ENCODE results near the gene LAMC1.

The LAMC1 gene

DNA sequence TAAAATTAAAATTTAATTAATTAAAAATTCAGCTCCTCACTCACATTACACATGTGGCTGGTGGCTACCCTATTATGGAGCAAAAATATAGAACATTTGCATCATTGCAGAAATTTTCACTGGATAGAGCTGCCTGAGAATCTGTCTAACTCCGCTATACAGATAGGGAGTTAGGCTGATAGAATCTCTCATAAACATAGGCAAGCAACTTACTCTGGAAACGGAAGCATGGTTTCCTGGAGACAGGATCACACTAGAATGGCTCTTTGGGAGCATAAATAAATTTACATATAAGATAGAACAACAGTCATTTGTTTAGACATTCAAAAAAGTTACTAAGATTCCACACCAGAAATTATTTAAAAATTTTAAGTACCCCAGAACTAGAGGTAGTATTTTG, 150.6 kb downstream of the LAMC1 start:
- no peaks in the 10 kb centered on the region for H3K4me1 ChIP-seq (ENCODE audit: low read depth, poor library complexity, severe bottlenecking)
- no peak overlapping the region for H3K4me2 ChIP-seq
- TF ChIP-seq, protein P1, sequence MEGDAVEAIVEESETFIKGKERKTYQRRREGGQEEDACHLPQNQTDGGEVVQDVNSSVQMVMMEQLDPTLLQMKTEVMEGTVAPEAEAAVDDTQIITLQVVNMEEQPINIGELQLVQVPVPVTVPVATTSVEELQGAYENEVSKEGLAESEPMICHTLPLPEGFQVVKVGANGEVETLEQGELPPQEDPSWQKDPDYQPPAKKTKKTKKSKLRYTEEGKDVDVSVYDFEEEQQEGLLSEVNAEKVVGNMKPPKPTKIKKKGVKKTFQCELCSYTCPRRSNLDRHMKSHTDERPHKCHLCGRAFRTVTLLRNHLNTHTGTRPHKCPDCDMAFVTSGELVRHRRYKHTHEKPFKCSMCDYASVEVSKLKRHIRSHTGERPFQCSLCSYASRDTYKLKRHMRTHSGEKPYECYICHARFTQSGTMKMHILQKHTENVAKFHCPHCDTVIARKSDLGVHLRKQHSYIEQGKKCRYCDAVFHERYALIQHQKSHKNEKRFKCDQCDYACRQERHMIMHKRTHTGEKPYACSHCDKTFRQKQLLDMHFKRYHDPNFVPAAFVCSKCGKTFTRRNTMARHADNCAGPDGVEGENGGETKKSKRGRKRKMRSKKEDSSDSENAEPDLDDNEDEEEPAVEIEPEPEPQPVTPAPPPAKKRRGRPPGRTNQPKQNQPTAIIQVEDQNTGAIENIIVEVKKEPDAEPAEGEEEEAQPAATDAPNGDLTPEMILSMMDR (conservative IDR thresholded peaks at IDR 0.05; ENCODE audit: low read depth, low read length), result no peak
- no peaks in the 10 kb centered on the region for H3K36me3 ChIP-seq (ENCODE audit: insufficient read depth)
- H3K79me2 ChIP-seq (ENCODE audit: insufficient read depth, low read depth), result no peaks in the 10 kb centered on the region
- no peaks in the 10 kb centered on the region for H3K27me3 ChIP-seq (ENCODE audit: insufficient read depth, low read depth)
- no peak overlapping the region for H3K27ac ChIP-seq
- no peak overlapping the region for H3K9ac ChIP-seq
- H3K4me3 ChIP-seq (IDR thresholded peaks at IDR 0.05; ENCODE audit: insufficient read depth, low read depth, low read length), result no peak overlapping the region
- no peak overlapping the region for H2AFZ ChIP-seq (ENCODE audit: low read depth)
- no peaks in the 10 kb centered on the region for H4K20me1 ChIP-seq (ENCODE audit: insufficient read depth)

DNA sequence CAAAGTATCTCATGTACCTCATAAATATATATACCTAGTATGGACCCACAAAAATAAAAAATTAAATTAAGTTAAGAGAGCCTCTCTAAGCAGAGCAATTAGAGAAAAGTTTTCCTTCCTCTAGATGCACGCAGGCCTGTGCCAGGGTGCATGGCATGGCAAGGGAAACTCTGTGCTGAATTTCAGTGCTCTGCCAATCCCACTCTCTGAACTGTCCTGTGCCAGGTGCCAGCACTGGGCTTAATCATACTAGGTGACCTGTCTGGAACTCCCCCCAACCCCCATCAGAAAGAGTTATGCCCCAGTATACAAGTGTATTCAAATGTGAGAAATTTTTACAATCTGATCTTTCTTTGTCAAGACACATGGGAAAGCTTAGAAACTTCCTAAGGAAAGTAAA, 152.4 kb downstream of the LAMC1 start:
- no peak overlapping the region for H3K4me2 ChIP-seq
- TF ChIP-seq, protein P1 (conservative IDR thresholded peaks at IDR 0.05; ENCODE audit: low read depth, low read length), result no peak
- no peaks in the 10 kb centered on the region for H4K20me1 ChIP-seq (ENCODE audit: insufficient read depth)
- no peak overlapping the region for H3K27ac ChIP-seq
- peaks cover 2% of the 10 kb centered on the region for H3K4me1 ChIP-seq (ENCODE audit: low read depth, poor library complexity, severe bottlenecking)
- no peaks in the 10 kb centered on the region for H3K36me3 ChIP-seq (ENCODE audit: insufficient read depth)
- no peaks in the 10 kb centered on the region for H3K27me3 ChIP-seq (ENCODE audit: insufficient read depth, low read depth)
- H3K79me2 ChIP-seq (ENCODE audit: insufficient read depth, low read depth), result no peaks in the 10 kb centered on the region
- H3K9ac ChIP-seq, result no peak overlapping the region
- no peak overlapping the region for H3K4me3 ChIP-seq (IDR thresholded peaks at IDR 0.05; ENCODE audit: insufficient read depth, low read depth, low read length)
- no peak overlapping the region for H2AFZ ChIP-seq (ENCODE audit: low read depth)

DNA sequence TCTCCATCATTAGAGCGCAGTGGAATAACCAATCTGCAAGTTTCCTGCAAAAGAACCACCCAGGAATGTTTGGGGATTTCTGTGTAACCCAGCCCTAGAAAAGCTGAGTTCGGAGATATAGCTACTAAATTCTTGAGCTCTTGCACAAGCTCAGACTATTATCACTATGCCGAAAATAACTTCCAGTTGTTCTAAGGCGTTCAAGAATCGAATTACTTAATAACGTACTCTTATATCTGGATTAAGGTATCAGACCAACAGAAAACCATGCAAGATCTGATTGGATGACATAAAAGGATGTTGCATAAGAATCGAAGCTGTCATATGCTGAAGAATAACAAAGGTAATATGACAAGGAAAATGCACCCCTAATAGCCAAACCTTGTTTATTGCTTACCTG, 155.3 kb downstream of the LAMC1 start:
- Histone ChIP-seq H3K27ac (no peak overlapping the region), H3K27me3 (ENCODE audit: insufficient read depth, low read depth) (no peaks in the 10 kb centered on the region), H3K4me3 (IDR thresholded peaks at IDR 0.05; ENCODE audit: insufficient read depth, low read depth, low read length) (no peak overlapping the region), H3K36me3 (ENCODE audit: insufficient read depth) (no peaks in the 10 kb centered on the region), H2AFZ (ENCODE audit: low read depth) (no peak overlapping the region), H4K20me1 (ENCODE audit: insufficient read depth) (no peaks in the 10 kb centered on the region), H3K79me2 (ENCODE audit: insufficient read depth, low read depth) (no peaks in the 10 kb centered on the region), H3K4me2 (no peak overlapping the region), H3K9ac (no peak overlapping the region), H3K4me1 (ENCODE audit: low read depth, poor library complexity, severe bottlenecking) (peaks cover 6% of the 10 kb centered on the region)
- TF ChIP-seq, protein P1 (conservative IDR thresholded peaks at IDR 0.05; ENCODE audit: low read depth, low read length), result no peak

DNA sequence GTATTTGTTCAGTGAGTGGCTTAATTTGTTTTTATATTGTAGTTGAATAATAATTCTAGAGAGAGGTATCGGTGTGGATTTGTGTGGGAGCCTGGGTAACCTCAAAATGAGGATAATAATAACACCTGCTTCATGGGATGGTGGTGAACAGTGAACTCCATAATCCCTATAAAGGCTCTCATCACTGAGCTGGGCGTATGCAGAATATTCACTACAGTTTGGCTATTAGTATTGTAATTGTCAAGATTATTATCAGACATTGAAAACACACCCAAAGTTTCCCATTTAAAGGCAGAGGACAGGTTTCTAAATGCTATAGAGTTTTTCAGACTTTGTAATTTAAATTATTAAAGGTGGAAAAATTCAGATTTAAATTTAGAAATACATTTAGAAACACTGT, 155.8 kb downstream of the LAMC1 start:
- peaks cover 6% of the 10 kb centered on the region for H3K4me1 ChIP-seq (ENCODE audit: low read depth, poor library complexity, severe bottlenecking)
- no peaks in the 10 kb centered on the region for H3K27me3 ChIP-seq (ENCODE audit: insufficient read depth, low read depth)
- H3K79me2 ChIP-seq (ENCODE audit: insufficient read depth, low read depth), result no peaks in the 10 kb centered on the region
- H3K27ac ChIP-seq, result no peak overlapping the region
- no peak overlapping the region for H3K9ac ChIP-seq
- H4K20me1 ChIP-seq (ENCODE audit: insufficient read depth), result no peaks in the 10 kb centered on the region
- no peak overlapping the region for H3K4me3 ChIP-seq (IDR thresholded peaks at IDR 0.05; ENCODE audit: insufficient read depth, low read depth, low read length)
- H3K4me2 ChIP-seq, result no peak overlapping the region
- H3K36me3 ChIP-seq (ENCODE audit: insufficient read depth), result no peaks in the 10 kb centered on the region
- no peak overlapping the region for H2AFZ ChIP-seq (ENCODE audit: low read depth)
- TF ChIP-seq, protein P1 (conservative IDR thresholded peaks at IDR 0.05; ENCODE audit: low read depth, low read length), result no peak
